Liver (tissue), 9 donors: Measurements from ENCODE around the gene NAPA. TPM values are rescaled to one million over a fixed set of nuclear protein-coding genes. Genes with fewer than 3 reads are reported as not detected.

ENCODE experiments used
- DNase-seq: peaks from one replicate; pipeline ENCODE4 v3.0.0-alpha.2; 2017; ENCODE audit warnings: low spot score
- H3K27ac ChIP-seq, 2 donors: one replicate each; pipeline ENCODE4 v1.7.0; 2013; ENCODE audit warnings: inconsistent platforms in 2 of 2, low read length in 2 of 2, control low read depth in 1 of 2, low read depth in 1 of 2, mild to moderate bottlenecking in 1 of 2
- H3K27me3 ChIP-seq, 4 donors: one replicate each; pipeline versions ENCODE4 v1.6.1 to v1.7.0; 2013; ENCODE audit warnings: low read length in 3 of 4, inconsistent platforms in 1 of 4, mild to moderate bottlenecking in 1 of 4, moderate library complexity in 1 of 4; ENCODE audit not compliant: control insufficient read depth in 4 of 4, insufficient read depth in 4 of 4
- H3K36me3 ChIP-seq, 4 donors: one replicate each; pipeline versions ENCODE4 v1.6.1 to v1.7.0; 2013; ENCODE audit warnings: low read length in 3 of 4, mild to moderate bottlenecking in 3 of 4, low read depth in 1 of 4, moderate library complexity in 1 of 4; ENCODE audit not compliant: control insufficient read depth in 4 of 4, insufficient read depth in 3 of 4
- H3K4me1 ChIP-seq, 4 donors: one replicate each; pipeline versions ENCODE4 v1.6.1 to v1.7.0; 2013; ENCODE audit warnings: low read length in 3 of 4, mild to moderate bottlenecking in 3 of 4, moderate library complexity in 1 of 4; ENCODE audit not compliant: control insufficient read depth in 4 of 4, insufficient read depth in 4 of 4
- H3K4me3 ChIP-seq, 3 donors: one replicate each; pipeline versions ENCODE4 v1.6.1 to v1.7.0; 2013; ENCODE audit warnings: low read length in 3 of 3, control low read depth in 1 of 3, low read depth in 1 of 3, mild to moderate bottlenecking in 1 of 3
- H3K9ac ChIP-seq, 2 donors: one replicate each; pipeline ENCODE4 v1.7.0; 2013; ENCODE audit warnings: low read length in 2 of 2, mild to moderate bottlenecking in 2 of 2, moderate library complexity in 2 of 2, control low read depth in 1 of 2, low read depth in 1 of 2
- H3K9me3 ChIP-seq, 4 donors: one replicate each; pipeline versions ENCODE4 v1.6.1 to v1.7.0; 2013; ENCODE audit warnings: low read length in 3 of 4; ENCODE audit not compliant: control insufficient read depth in 4 of 4
- ATF3 ChIP-seq: IDR thresholded peaks from 2 replicates; pipeline ENCODE4 v1.6.1; 2016; ENCODE audit warnings: antibody characterized with exemption
- EGR1 ChIP-seq, 2 donors: IDR thresholded peaks; 2 replicates each; pipeline ENCODE4 v1.6.1; 2016 to 2018; ENCODE audit warnings: antibody characterized with exemption in 2 of 2, low read depth in 2 of 2
- FOXA1 ChIP-seq: IDR thresholded peaks from 2 replicates; pipeline ENCODE4 v1.6.1; 2016; ENCODE audit warnings: antibody characterized with exemption
- FOXA2 ChIP-seq: IDR thresholded peaks from 2 replicates; pipeline ENCODE4 v1.6.1; 2016; ENCODE audit warnings: antibody characterized with exemption
- GABPA ChIP-seq, 2 donors: IDR thresholded peaks in 1 of 2; conservative IDR thresholded peaks in 1 of 2; 2 replicates each; pipeline ENCODE4 v1.6.1; 2016; ENCODE audit warnings: antibody characterized with exemption in 2 of 2, mild to moderate bottlenecking in 1 of 2, moderate library complexity in 1 of 2
- HNF4A ChIP-seq, 2 donors: conservative IDR thresholded peaks; 2 replicates each; pipeline ENCODE4 v1.6.1; 2016; ENCODE audit warnings: antibody characterized with exemption in 2 of 2, mild to moderate bottlenecking in 2 of 2
- HNF4G ChIP-seq: IDR thresholded peaks from 2 replicates; pipeline ENCODE4 v1.6.1; 2016; ENCODE audit warnings: antibody characterized with exemption
- JUND ChIP-seq, 2 donors: IDR thresholded peaks; 2 replicates each; pipeline ENCODE4 v1.6.1; 2016; ENCODE audit warnings: antibody characterized with exemption in 2 of 2
- NR2F2 ChIP-seq: IDR thresholded peaks from 2 replicates; pipeline ENCODE4 v1.6.1; 2016; ENCODE audit warnings: antibody characterized with exemption
- RAD21 ChIP-seq, 2 donors: IDR thresholded peaks; 2 replicates each; pipeline ENCODE4 v1.6.1; 2016; ENCODE audit warnings: antibody characterized with exemption in 2 of 2, mild to moderate bottlenecking in 2 of 2
- REST ChIP-seq: IDR thresholded peaks from 2 replicates; pipeline ENCODE4 v1.6.1; 2016; ENCODE audit warnings: antibody characterized with exemption, mild to moderate bottlenecking
- RXRA ChIP-seq, 2 donors: IDR thresholded peaks; 2 replicates each; pipeline ENCODE4 v1.6.1; 2017 to 2018; ENCODE audit warnings: antibody characterized with exemption in 2 of 2, mild to moderate bottlenecking in 1 of 2
- SP1 ChIP-seq: IDR thresholded peaks from 2 replicates; pipeline ENCODE4 v1.6.1; 2018; ENCODE audit warnings: antibody characterized with exemption, mild to moderate bottlenecking
- TAF1 ChIP-seq: conservative IDR thresholded peaks from 2 replicates; pipeline ENCODE4 v1.6.1; 2016; ENCODE audit warnings: antibody characterized with exemption, mild to moderate bottlenecking
- YY1 ChIP-seq: IDR thresholded peaks from 2 replicates; pipeline ENCODE4 v1.6.1; 2016; ENCODE audit warnings: antibody characterized with exemption, mild to moderate bottlenecking
- WGBS: extraction: QIAGEN DNeasy Blood & Tissue Kit; methylation state at CpG from one replicate; pipeline ENCODE4 v1.1.7; 2013; 5-methylcytosine and 5-hydroxymethylcytosine counted together
- polyA plus RNA-seq, 2 donors: library from polyadenylated mRNA; stranded (reverse) in 1 of 2; unstranded in 1 of 2; fragments of 200-250 nt in 1 of 2; fragments of >200 nt in 1 of 2; fragmentation: Nextera tagmentation in 1 of 2; extraction: Ambion mirVana in 1 of 2; gene quantifications; one replicate each; pipeline versions ENCODE4 v1.2.1 to v1.2.3, GENCODE V29; 2013 to 2015
- total RNA-seq, 2 donors: library from RNA; depleted of rRNA; stranded (reverse); fragments of >200 nt; gene quantifications; one replicate each; pipeline ENCODE4 v1.2.3, GENCODE V29; 2014
- TF ChIP-seq, protein P1 (sequence below): IDR thresholded peaks from 2 replicates; pipeline ENCODE4 v1.6.1; 2016; ENCODE audit warnings: antibody characterized with exemption
- TF ChIP-seq, protein P2 (sequence below): IDR thresholded peaks from 2 replicates; pipeline ENCODE4 v1.6.1; 2016; ENCODE audit warnings: antibody characterized with exemption
- TF ChIP-seq, protein P3 (sequence below): fragments of 150-350 bp; IDR thresholded peaks from 2 replicates; pipeline ENCODE4 v1.5.1; 2017; ENCODE audit warnings: improper control_type of control experiment, low read depth, low read length; ENCODE audit not compliant: missing input control
- donor health status: healthy.
- donor health status: healthy.
- donor health status: healthy.
- donor health status: healthy.
- donor health status: healthy.

The NAPA gene
- total and polyA plus RNA-seq, 4 donors = 73.4 to 132 (median 120) TPM

- Histone ChIP-seq H3K9me3 (no peaks in the 10 kb centered on the region), H3K36me3 (peaks cover 19 to 79% (median 30%) of the 10 kb centered on the region in 4 donors), H3K4me3 (no peak overlapping the region), H3K9ac (no peak overlapping the region), H3K27ac (no peak overlapping the region), H3K4me1 (peaks cover 0 to 4% (median 1%) of the 10 kb centered on the region in 4 donors), H3K27me3 (no peaks in the 10 kb centered on the region)
- no peak for TF ChIP-seq ATF3
- peak; percentile 75 for DNase-seq
- WGBS = 88% methylated on average over 23 of the region's 23 CpGs
These were observed 17.7 kb downstream of the NAPA start for GRCh38 chr19:47497050-47497766.

DNA sequence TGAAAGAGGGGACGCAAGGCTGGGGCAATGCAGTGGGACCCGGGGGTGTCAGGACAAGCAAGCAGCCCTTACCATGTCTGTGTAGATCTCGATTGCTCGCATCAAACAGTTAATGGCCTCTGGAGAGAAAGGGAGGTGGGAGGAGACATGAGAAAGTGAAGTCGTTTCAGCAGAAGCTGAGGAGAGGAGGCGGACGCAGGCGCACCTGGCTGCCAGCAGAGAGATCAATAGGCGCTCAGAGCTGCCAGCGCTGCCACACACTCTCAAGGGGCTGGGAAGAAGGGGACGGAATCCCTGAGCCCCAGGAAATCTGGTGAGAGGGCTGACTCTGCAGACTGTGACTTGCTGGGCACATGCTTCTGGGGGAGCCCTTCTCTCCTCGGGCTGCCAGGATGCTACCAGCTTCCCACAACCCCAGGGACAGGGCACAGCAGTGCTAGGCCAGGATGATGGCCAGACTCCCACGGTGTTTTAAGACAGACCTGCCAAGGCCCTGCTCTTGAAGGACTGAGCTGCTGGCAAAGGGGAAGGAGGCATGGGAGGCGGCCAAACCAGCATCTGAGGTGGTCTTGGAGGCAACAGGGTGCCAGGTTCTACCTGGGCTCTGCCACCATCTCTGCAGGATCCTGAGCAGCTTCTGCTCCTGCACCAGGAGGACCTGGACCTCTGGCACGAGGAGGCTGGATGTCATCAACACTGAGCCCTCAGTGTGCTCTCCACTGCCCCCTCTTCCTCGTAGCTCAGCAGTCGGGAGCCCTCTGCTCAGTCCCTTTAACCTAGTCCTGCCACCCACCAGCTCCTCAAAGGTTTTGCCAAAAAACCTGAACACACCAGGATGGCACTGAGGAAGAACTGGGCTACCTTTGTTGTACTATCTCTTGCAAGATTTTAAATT, 19.1 kb downstream of the NAPA start:
- Histone ChIP-seq H3K27ac (no peak overlapping the region), H3K4me3 (no peak overlapping the region), H3K9me3 (no peaks in the 10 kb centered on the region), H3K27me3 (no peaks in the 10 kb centered on the region), H3K9ac (no peak overlapping the region), H3K4me1 (peaks cover 0 to 4% (median 1%) of the 10 kb centered on the region in 4 donors), H3K36me3 (peaks cover 21 to 82% (median 32%) of the 10 kb centered on the region in 4 donors)
- WGBS = 64% methylated on average over 17 of the region's 17 CpGs
- no peak for DNase-seq
- no peak for TF ChIP-seq GABPA (IDR thresholded peaks at IDR 0.05 in 1 of 2, conservative IDR thresholded peaks at IDR 0.05 in 1 of 2)
- TF ChIP-seq SP1 = no peak

DNA sequence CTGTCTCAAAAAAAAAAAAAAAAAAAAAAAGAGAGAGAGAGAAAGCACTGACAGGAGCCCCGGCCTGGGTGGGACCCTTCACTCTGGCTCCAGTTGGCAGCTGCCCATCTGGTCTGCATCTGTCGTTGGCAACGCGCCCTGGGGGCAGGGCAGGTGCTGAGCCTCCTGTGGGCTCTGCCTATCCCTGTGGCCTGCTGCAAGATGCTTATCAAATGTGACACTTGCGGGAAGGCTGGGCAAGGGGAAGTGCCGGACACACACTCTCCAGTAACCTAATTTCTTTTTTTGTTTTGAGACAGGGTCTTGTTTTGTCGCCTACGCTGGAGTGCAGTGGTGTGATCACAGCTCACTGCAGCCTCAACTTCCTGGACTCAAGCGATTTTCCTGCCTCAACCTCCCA, 20.1 kb downstream of the NAPA start:
- peak; percentile 75 for DNase-seq
- no peak overlapping the region for H3K27ac ChIP-seq

More for the DNA sequence above, 20.1 kb downstream of the NAPA start:
- Histone ChIP-seq H3K4me1 (peaks cover 0 to 4% (median 1%) of the 10 kb centered on the region in 4 donors), H3K9ac (no peak overlapping the region), H3K4me3 (no peak overlapping the region), H3K9me3 (no peaks in the 10 kb centered on the region), H3K27me3 (no peaks in the 10 kb centered on the region), H3K36me3 (peaks cover 23 to 82% (median 30%) of the 10 kb centered on the region in 4 donors)
- WGBS = 69% methylated on average over 9 of the region's 9 CpGs
- TF ChIP-seq, protein P1, sequence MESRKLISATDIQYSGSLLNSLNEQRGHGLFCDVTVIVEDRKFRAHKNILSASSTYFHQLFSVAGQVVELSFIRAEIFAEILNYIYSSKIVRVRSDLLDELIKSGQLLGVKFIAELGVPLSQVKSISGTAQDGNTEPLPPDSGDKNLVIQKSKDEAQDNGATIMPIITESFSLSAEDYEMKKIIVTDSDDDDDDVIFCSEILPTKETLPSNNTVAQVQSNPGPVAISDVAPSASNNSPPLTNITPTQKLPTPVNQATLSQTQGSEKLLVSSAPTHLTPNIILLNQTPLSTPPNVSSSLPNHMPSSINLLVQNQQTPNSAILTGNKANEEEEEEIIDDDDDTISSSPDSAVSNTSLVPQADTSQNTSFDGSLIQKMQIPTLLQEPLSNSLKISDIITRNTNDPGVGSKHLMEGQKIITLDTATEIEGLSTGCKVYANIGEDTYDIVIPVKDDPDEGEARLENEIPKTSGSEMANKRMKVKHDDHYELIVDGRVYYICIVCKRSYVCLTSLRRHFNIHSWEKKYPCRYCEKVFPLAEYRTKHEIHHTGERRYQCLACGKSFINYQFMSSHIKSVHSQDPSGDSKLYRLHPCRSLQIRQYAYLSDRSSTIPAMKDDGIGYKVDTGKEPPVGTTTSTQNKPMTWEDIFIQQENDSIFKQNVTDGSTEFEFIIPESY = no peak
- TF ChIP-seq HNF4A (conservative IDR thresholded peaks at IDR 0.05) (no peak), HNF4G (no peak), YY1 (no peak), EGR1 (IDR thresholded peaks at IDR 0.05; ENCODE audit: low read depth in 2 of 2) (no peak), SP1 (no peak), ATF3 (no peak), REST (no peak), TAF1 (no peak), FOXA2 (no peak), JUND (IDR thresholded peaks at IDR 0.05) (no peak), RAD21 (IDR thresholded peaks at IDR 0.05) (no peak), GABPA (IDR thresholded peaks at IDR 0.05 in 1 of 2, conservative IDR thresholded peaks at IDR 0.05 in 1 of 2) (no peak), NR2F2 (no peak), FOXA1 (no peak), RXRA (IDR thresholded peaks at IDR 0.05) (no peak)
- TF ChIP-seq, protein P2, sequence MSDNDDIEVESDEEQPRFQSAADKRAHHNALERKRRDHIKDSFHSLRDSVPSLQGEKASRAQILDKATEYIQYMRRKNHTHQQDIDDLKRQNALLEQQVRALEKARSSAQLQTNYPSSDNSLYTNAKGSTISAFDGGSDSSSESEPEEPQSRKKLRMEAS = no peak
- TF ChIP-seq, protein P3, sequence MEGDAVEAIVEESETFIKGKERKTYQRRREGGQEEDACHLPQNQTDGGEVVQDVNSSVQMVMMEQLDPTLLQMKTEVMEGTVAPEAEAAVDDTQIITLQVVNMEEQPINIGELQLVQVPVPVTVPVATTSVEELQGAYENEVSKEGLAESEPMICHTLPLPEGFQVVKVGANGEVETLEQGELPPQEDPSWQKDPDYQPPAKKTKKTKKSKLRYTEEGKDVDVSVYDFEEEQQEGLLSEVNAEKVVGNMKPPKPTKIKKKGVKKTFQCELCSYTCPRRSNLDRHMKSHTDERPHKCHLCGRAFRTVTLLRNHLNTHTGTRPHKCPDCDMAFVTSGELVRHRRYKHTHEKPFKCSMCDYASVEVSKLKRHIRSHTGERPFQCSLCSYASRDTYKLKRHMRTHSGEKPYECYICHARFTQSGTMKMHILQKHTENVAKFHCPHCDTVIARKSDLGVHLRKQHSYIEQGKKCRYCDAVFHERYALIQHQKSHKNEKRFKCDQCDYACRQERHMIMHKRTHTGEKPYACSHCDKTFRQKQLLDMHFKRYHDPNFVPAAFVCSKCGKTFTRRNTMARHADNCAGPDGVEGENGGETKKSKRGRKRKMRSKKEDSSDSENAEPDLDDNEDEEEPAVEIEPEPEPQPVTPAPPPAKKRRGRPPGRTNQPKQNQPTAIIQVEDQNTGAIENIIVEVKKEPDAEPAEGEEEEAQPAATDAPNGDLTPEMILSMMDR = no peak
